HCT116 (cell line): Measurements from ENCODE around the gene CELF2.

ENCODE experiments used
- CBX3 ChIP-seq: IDR thresholded peaks from 2 replicates; pipeline ENCODE4 v1.6.1; 2012; ENCODE audit warnings: low read depth
- EGR1 ChIP-seq: IDR thresholded peaks from 2 replicates; pipeline ENCODE4 v1.6.1; 2012; ENCODE audit warnings: low read depth
- EZH2 ChIP-seq: fragments of 200-600 bp; sonication (generic); IDR thresholded peaks from 2 replicates; pipeline ENCODE4 v1.6.1; 2017; ENCODE audit warnings: antibody characterized with exemption, mixed run types
- JUND ChIP-seq: IDR thresholded peaks from 2 replicates; pipeline ENCODE4 v1.6.1; 2012
- POLR2A ChIP-seq: IDR thresholded peaks from 2 replicates; pipeline ENCODE4 v1.7.0; 2011; ENCODE audit warnings: borderline replicate concordance; ENCODE audit not compliant: insufficient read depth, insufficient read length; ENCODE audit errors: extremely low read depth
- POLR2AphosphoS5 ChIP-seq: IDR thresholded peaks from 2 replicates; pipeline ENCODE4 v1.6.1; 2011; ENCODE audit warnings: mild to moderate bottlenecking, low read depth, low read length, moderate library complexity
- YY1 ChIP-seq: IDR thresholded peaks from 2 replicates; pipeline ENCODE4 v1.6.1; 2011; ENCODE audit warnings: low read length, low read depth, moderate library complexity, mild to moderate bottlenecking; ENCODE audit not compliant: insufficient replicate concordance; ENCODE audit errors: extremely low read depth
- ZNF274 ChIP-seq: fragments of 200-500 bp; sonication (Bioruptor generic); IDR thresholded peaks from 2 replicates; pipeline ENCODE4 v1.6.1; 2014; ENCODE audit warnings: mild to moderate bottlenecking, low read depth, low read length, inconsistent platforms
- TF ChIP-seq, protein P1 (sequence below): IDR thresholded peaks from 2 replicates; pipeline ENCODE4 v1.6.1; 2012; ENCODE audit warnings: low read depth
- TF ChIP-seq, protein P2 (sequence below), 3 experiments: fragments of 200-600 bp in 1 of 3; sonication (generic) in 1 of 3; IDR thresholded peaks in 2 of 3; conservative IDR thresholded peaks in 1 of 3; 2 replicates each; pipeline ENCODE4 v1.5.1; 2012 to 2017; ENCODE audit warnings: low read depth in 2 of 3, low read length in 2 of 3, antibody characterized with exemption in 1 of 3, borderline replicate concordance in 1 of 3, control low read depth in 1 of 3, mild to moderate bottlenecking in 1 of 3, mixed read lengths in 1 of 3, mixed run types in 1 of 3, moderate library complexity in 1 of 3; ENCODE audit not compliant: insufficient read depth in 1 of 3
- TF ChIP-seq, protein P3 (sequence below): IDR thresholded peaks from 2 replicates; pipeline ENCODE4 v1.6.1; 2012

DNA sequence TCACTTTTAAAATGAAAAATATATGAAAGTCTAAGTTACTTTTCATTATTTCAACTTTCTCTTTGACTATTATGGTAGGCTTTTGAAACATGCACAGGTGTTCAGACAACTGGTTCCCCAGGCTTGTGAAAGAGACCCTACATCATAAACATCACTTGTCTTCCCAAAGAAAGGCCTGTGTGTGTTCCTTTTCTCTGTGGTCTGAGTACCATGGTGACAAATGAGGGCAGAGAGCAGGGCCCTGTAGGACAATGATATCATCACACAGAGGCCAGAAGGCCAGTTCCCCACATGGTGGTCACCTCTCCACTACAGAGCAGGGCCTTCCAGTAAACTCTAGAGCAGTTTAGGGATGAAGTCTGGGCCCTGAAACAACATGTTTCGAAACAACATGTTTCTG, 305.0 kb downstream of the CELF2 start:
- no peak for TF ChIP-seq EZH2
- TF ChIP-seq, protein P1, sequence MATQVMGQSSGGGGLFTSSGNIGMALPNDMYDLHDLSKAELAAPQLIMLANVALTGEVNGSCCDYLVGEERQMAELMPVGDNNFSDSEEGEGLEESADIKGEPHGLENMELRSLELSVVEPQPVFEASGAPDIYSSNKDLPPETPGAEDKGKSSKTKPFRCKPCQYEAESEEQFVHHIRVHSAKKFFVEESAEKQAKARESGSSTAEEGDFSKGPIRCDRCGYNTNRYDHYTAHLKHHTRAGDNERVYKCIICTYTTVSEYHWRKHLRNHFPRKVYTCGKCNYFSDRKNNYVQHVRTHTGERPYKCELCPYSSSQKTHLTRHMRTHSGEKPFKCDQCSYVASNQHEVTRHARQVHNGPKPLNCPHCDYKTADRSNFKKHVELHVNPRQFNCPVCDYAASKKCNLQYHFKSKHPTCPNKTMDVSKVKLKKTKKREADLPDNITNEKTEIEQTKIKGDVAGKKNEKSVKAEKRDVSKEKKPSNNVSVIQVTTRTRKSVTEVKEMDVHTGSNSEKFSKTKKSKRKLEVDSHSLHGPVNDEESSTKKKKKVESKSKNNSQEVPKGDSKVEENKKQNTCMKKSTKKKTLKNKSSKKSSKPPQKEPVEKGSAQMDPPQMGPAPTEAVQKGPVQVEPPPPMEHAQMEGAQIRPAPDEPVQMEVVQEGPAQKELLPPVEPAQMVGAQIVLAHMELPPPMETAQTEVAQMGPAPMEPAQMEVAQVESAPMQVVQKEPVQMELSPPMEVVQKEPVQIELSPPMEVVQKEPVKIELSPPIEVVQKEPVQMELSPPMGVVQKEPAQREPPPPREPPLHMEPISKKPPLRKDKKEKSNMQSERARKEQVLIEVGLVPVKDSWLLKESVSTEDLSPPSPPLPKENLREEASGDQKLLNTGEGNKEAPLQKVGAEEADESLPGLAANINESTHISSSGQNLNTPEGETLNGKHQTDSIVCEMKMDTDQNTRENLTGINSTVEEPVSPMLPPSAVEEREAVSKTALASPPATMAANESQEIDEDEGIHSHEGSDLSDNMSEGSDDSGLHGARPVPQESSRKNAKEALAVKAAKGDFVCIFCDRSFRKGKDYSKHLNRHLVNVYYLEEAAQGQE: no peak
- TF ChIP-seq, protein P2, sequence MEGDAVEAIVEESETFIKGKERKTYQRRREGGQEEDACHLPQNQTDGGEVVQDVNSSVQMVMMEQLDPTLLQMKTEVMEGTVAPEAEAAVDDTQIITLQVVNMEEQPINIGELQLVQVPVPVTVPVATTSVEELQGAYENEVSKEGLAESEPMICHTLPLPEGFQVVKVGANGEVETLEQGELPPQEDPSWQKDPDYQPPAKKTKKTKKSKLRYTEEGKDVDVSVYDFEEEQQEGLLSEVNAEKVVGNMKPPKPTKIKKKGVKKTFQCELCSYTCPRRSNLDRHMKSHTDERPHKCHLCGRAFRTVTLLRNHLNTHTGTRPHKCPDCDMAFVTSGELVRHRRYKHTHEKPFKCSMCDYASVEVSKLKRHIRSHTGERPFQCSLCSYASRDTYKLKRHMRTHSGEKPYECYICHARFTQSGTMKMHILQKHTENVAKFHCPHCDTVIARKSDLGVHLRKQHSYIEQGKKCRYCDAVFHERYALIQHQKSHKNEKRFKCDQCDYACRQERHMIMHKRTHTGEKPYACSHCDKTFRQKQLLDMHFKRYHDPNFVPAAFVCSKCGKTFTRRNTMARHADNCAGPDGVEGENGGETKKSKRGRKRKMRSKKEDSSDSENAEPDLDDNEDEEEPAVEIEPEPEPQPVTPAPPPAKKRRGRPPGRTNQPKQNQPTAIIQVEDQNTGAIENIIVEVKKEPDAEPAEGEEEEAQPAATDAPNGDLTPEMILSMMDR (IDR thresholded peaks at IDR 0.05 in 2 of 3, conservative IDR thresholded peaks at IDR 0.05 in 1 of 3; ENCODE audit: borderline replicate concordance in 1 of 3, insufficient read depth in 1 of 3, low read depth in 2 of 3, low read length in 2 of 3): no peak
- no peak for TF ChIP-seq POLR2A
- TF ChIP-seq CBX3: no peak
- no peak for TF ChIP-seq POLR2AphosphoS5
- no peak for TF ChIP-seq ZNF274
- TF ChIP-seq, protein P3, sequence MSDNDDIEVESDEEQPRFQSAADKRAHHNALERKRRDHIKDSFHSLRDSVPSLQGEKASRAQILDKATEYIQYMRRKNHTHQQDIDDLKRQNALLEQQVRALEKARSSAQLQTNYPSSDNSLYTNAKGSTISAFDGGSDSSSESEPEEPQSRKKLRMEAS: no peak
- TF ChIP-seq EGR1: no peak
- TF ChIP-seq YY1: no peak
- TF ChIP-seq JUND: no peak
